Peyer's patch (tissue), 4 donors: ENCODE data around the gene HUS1B. TPM values are rescaled to one million over a fixed set of nuclear protein-coding genes. Genes with fewer than 3 reads are reported as not detected.

Source experiments
- DNase-seq, 3 donors: peaks; one replicate each; pipeline ENCODE4 v3.0.0-alpha.2; 2017 to 2019
- H3K27ac ChIP-seq, 4 donors: fragments of 200-600 bp; sonication (generic); one replicate each; pipeline ENCODE4 v1.5.1; 2016 to 2019
- H3K27me3 ChIP-seq, 2 donors: fragments of 200-600 bp; sonication (generic); one replicate each; pipeline ENCODE4 v1.5.1; 2019
- H3K36me3 ChIP-seq, 3 donors: fragments of 200-600 bp; sonication (generic); one replicate each; pipeline ENCODE4 v1.5.1; 2016 to 2019
- H3K4me1 ChIP-seq, 4 donors: fragments of 200-600 bp; sonication (generic); one replicate each; pipeline ENCODE4 v1.5.1; 2016 to 2019
- H3K4me3 ChIP-seq, 4 donors: fragments of 200-600 bp; sonication (generic); 1 replicate in 3 of 4; 2 replicates in 1 of 4; pipeline ENCODE4 v1.5.1; 2016 to 2019; ENCODE audit warnings: mild to moderate bottlenecking in 1 of 4
- H3K9me3 ChIP-seq, 4 donors: fragments of 200-600 bp; sonication (generic); one replicate each; pipeline ENCODE4 v1.5.1; 2016 to 2019; ENCODE audit warnings: mild to moderate bottlenecking in 1 of 4
- POLR2A ChIP-seq, 2 donors: fragments of 450-650 bp; IDR thresholded peaks; one replicate each; pipeline ENCODE4 v1.5.1; 2017; ENCODE audit warnings: antibody characterized with exemption in 2 of 2, mild to moderate bottlenecking in 2 of 2, moderate library complexity in 2 of 2
- total RNA-seq, 4 donors: library from RNA; depleted of rRNA; stranded (reverse); fragments of >200 nt; gene quantifications; one replicate each; pipeline ENCODE4 v1.1.0, GENCODE V29; 2016
- TF ChIP-seq, protein P1 (sequence below), 6 experiments: fragments of 450-650 bp in 4 of 6; fragments of 200-600 bp in 2 of 6; sonication (generic) in 1 of 6; IDR thresholded peaks; one replicate each; pipeline ENCODE4 v1.5.1; 2017 to 2019; ENCODE audit warnings: antibody characterized with exemption in 6 of 6, mild to moderate bottlenecking in 3 of 6, moderate library complexity in 1 of 6

Gene HUS1B
- total RNA-seq, result 10 to 100 TPM in 1 of 4 donors, 1 to 10 TPM in 3; 3.1 to 10.7 (median 4.8) TPM

DNA sequence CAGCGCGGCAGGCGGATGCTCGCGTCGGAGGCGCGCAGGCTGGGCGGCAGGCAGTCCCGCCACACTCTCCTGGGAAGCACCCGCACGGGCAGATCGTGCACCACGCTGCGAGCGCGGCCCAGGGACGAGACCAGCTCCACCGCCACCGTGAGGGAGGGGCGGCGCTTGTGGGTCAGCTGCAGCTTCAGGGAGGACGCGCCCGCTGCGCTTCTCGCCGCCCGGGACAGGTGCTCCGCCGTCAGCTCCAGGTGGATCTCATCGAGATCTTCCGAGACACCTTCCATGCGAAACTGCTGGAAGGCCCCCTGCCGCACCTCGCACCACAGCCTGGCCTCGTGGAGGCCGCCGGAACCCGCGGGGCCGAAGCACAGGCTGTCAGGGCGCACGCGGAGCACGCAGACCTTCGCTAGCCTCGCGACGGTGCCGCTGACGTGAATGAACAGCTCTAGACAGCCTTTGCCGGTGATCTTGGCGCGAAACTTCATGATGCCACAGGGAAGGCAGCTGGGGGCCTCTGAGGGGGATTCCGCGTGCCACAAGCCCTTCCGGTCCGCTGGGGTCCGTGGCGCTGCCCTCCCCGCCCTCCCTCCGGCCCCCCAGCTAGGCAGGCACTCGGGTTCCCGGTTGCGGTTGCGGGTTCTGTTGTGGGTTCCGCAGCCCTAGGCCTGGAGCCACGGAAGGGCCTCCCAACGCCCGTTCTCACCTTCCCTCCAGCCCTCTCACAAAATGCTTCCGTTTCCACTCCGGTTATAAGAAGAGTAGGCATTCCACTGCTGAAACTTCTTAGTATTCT, at the start of gene HUS1B:
Gene HUS1B (minus strand): TSS at position 641 of the 793 bp plus-strand sequence. CDS start 156 bp downstream, at position 485.
- H3K9me3 ChIP-seq, result no peaks in the 10 kb centered on the region
- H3K36me3 ChIP-seq, result peaks cover 0 to 8% (median 0%) of the 10 kb centered on the region in 3 donors
- H3K27ac ChIP-seq, result no peak within 1 kb of the TSS
- no peak within 1 kb of the TSS for H3K4me3 ChIP-seq
- no peak for TF ChIP-seq POLR2A (IDR thresholded peaks at IDR 0.05)
- TF ChIP-seq, protein P1, sequence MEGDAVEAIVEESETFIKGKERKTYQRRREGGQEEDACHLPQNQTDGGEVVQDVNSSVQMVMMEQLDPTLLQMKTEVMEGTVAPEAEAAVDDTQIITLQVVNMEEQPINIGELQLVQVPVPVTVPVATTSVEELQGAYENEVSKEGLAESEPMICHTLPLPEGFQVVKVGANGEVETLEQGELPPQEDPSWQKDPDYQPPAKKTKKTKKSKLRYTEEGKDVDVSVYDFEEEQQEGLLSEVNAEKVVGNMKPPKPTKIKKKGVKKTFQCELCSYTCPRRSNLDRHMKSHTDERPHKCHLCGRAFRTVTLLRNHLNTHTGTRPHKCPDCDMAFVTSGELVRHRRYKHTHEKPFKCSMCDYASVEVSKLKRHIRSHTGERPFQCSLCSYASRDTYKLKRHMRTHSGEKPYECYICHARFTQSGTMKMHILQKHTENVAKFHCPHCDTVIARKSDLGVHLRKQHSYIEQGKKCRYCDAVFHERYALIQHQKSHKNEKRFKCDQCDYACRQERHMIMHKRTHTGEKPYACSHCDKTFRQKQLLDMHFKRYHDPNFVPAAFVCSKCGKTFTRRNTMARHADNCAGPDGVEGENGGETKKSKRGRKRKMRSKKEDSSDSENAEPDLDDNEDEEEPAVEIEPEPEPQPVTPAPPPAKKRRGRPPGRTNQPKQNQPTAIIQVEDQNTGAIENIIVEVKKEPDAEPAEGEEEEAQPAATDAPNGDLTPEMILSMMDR (IDR thresholded peaks at IDR 0.05), result no peak
- DNase-seq, result no peak
- H3K4me1 ChIP-seq, result no peaks in the 10 kb centered on the region
- no peaks in the 10 kb centered on the region for H3K27me3 ChIP-seq

DNA sequence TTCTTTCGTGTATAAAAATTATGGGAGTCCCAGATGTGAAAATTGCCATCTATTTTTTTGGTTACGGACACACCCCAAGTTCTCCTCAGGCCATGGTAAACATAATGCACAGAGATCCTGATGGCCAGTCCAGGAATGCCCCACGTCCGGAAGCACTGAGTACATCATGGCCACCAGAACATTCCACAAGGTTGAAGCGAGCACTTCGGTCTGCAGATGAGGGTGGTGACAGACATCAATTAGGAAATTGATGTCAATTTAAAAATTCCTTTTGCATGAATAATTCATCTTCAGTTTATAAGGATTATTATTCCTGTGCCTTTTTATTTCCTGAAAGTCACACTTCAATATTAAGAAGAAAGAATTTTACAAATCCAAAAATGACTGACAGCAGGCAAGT, 49.2 kb upstream of the HUS1B start:
- Histone ChIP-seq H3K4me1 (no peaks in the 10 kb centered on the region), H3K27ac (peak overlapping the region in 1 of 4 donors; percentile 97), H3K9me3 (no peaks in the 10 kb centered on the region), H3K36me3 (no peaks in the 10 kb centered on the region), H3K4me3 (no peak overlapping the region), H3K27me3 (no peaks in the 10 kb centered on the region)
- TF ChIP-seq, protein P1 (IDR thresholded peaks at IDR 0.05), result no peak
- TF ChIP-seq POLR2A (IDR thresholded peaks at IDR 0.05), result no peak
- no peak for DNase-seq

DNA sequence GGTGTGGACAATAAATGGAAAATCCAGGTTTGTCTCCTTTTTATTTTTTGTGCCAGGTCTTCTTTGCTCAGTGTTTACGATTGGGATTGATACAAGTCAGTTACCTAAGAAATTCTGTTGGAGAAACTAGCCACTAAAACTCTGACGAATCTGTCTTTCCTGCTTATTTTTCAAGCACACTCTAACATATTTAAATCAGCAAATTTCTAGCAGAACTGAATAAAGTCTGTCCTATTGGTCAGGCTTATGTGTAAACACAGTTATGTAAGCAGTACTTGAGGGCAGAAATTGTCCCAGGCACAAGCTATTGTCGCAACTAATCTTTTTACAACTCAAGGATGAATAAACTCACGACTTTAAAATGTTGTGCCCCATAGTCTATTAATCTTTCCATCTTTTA, 48.1 kb upstream of the HUS1B start:
- no peaks in the 10 kb centered on the region for H3K9me3 ChIP-seq
- H3K27me3 ChIP-seq, result no peaks in the 10 kb centered on the region
- no peaks in the 10 kb centered on the region for H3K4me1 ChIP-seq
- peak overlapping the region in 1 of 4 donors; percentile 97 for H3K27ac ChIP-seq
- no peaks in the 10 kb centered on the region for H3K36me3 ChIP-seq
- TF ChIP-seq, protein P1 (IDR thresholded peaks at IDR 0.05), result no peak
- TF ChIP-seq POLR2A (IDR thresholded peaks at IDR 0.05), result no peak
- DNase-seq, result no peak
- H3K4me3 ChIP-seq, result no peak overlapping the region

DNA sequence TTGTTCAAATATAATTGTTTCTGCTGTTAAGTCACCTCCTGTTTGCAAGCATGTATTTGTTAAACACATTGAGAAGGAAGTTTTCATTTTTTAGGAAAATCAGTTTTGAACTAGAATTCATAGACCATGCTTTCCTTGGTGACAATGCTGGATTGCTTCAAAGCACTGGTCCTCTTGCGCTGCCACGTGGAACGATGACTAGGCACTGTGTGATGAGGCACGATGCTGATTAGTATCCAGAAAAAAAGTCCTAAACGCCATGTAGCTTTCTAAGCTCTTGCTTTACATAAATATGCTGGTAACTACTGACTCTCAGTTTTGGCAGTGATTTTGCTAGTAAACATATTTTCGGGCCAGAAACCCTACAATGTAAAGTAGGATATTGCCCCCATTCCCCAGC, 47.1 kb upstream of the HUS1B start:
- Histone ChIP-seq H3K9me3 (no peaks in the 10 kb centered on the region), H3K4me1 (no peaks in the 10 kb centered on the region), H3K27me3 (no peaks in the 10 kb centered on the region), H3K36me3 (no peaks in the 10 kb centered on the region), H3K4me3 (no peak overlapping the region), H3K27ac (peak overlapping the region in 1 of 4 donors; percentile 97)
- DNase-seq, result no peak
- TF ChIP-seq, protein P1 (IDR thresholded peaks at IDR 0.05), result no peak

DNA sequence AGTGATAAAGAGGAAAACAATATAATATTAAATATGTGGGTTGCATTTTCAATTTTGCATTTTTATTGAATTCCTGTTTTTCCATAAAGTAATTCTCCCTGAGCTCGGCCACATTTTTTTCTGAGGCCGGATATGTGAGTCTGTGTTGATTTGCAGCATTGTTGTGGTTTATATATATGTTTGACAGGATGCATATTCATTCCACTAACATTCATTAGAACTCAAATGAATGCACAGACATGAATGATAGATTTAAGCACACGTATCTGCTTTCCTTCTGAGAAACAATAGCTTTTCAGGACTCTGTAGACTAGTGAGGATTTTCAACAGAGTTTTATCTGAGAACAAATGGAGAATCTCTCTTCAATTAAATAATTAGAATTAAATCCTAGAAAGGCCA, 46.7 kb upstream of the HUS1B start:
- no peak overlapping the region for H3K27ac ChIP-seq
- H3K9me3 ChIP-seq, result no peaks in the 10 kb centered on the region
- H3K36me3 ChIP-seq, result no peaks in the 10 kb centered on the region
- no peaks in the 10 kb centered on the region for H3K27me3 ChIP-seq
- DNase-seq, result no peak
- TF ChIP-seq POLR2A (IDR thresholded peaks at IDR 0.05), result no peak
- TF ChIP-seq, protein P1 (IDR thresholded peaks at IDR 0.05), result no peak
- no peaks in the 10 kb centered on the region for H3K4me1 ChIP-seq
- no peak overlapping the region for H3K4me3 ChIP-seq
